Fibroblast of pulmonary artery (primary cell): Measurements from ENCODE around the gene BAG3.

Source experiments
- DNase-seq: peaks from one replicate; pipeline ENCODE4 v3.0.0-alpha.2; 2010; ENCODE audit warnings: low read depth
- H3K4me3 ChIP-seq: replicated peaks from 2 replicates; pipeline ENCODE4 v1.5.1; 2011; ENCODE audit warnings: low read depth, mild to moderate bottlenecking, control low read depth, low read length, moderate library complexity
- TF ChIP-seq, protein P1 (sequence below): IDR thresholded peaks from 2 replicates; pipeline ENCODE4 v1.5.1; 2011; ENCODE audit warnings: mild to moderate bottlenecking, control low read depth, low read length, inconsistent platforms; ENCODE audit errors: missing control alignments

BAG3 gene

DNA sequence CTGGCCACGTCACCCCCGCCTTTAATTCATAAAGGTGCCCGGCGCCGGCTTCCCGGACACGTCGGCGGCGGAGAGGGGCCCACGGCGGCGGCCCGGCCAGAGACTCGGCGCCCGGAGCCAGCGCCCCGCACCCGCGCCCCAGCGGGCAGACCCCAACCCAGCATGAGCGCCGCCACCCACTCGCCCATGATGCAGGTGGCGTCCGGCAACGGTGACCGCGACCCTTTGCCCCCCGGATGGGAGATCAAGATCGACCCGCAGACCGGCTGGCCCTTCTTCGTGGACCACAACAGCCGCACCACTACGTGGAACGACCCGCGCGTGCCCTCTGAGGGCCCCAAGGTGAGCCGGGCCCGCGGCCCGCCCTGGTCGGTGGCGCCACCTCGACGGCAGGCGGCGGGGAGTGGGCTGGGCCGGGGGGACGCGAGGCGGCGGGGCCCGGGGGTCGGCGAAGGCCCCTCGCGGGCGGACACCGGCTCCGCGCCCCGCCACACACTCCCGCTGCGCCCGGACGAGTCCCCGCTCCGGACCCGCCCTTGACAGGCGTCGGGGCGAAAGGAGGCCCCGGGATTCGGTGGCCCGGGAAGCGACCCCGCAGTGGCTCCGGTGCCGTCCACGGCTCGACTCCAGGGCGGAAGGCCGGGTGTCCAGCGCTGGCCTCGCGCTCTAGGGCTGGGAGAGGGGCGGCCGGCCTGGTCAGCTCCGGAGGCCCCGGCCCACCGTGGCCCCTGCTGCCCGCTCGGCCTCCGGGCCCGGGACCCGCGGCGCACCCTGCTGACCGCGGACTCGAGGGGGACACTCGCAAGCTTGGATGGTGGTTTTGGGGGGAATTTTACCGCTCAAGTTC is 557 bp downstream of the BAG3 start:
- TF ChIP-seq, protein P1, sequence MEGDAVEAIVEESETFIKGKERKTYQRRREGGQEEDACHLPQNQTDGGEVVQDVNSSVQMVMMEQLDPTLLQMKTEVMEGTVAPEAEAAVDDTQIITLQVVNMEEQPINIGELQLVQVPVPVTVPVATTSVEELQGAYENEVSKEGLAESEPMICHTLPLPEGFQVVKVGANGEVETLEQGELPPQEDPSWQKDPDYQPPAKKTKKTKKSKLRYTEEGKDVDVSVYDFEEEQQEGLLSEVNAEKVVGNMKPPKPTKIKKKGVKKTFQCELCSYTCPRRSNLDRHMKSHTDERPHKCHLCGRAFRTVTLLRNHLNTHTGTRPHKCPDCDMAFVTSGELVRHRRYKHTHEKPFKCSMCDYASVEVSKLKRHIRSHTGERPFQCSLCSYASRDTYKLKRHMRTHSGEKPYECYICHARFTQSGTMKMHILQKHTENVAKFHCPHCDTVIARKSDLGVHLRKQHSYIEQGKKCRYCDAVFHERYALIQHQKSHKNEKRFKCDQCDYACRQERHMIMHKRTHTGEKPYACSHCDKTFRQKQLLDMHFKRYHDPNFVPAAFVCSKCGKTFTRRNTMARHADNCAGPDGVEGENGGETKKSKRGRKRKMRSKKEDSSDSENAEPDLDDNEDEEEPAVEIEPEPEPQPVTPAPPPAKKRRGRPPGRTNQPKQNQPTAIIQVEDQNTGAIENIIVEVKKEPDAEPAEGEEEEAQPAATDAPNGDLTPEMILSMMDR: no peak
- peak overlapping the region; percentile 77 for H3K4me3 ChIP-seq
- DNase-seq: no peak

DNA sequence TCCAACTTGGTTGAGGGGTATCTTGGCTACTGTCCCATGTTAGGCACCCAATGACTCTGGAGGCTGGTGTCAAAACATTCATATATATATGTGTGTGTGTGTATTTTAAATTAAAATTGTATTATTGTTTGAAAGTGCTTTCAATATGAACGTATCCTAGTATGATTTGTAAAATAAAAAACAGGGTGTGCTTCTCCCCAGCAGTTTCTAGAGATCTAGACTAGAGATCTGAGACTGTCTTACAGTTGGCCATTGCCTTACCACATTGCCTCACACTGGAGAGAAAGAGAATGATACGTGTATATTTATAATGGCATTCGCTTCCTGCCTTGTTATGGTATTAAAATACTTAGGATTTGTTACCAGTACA is 1.2 kb downstream of the BAG3 start:
- DNase-seq: peak; percentile 73
- TF ChIP-seq, protein P1: peak; percentile 45
- H3K4me3 ChIP-seq: peak overlapping the region; percentile 77

DNA sequence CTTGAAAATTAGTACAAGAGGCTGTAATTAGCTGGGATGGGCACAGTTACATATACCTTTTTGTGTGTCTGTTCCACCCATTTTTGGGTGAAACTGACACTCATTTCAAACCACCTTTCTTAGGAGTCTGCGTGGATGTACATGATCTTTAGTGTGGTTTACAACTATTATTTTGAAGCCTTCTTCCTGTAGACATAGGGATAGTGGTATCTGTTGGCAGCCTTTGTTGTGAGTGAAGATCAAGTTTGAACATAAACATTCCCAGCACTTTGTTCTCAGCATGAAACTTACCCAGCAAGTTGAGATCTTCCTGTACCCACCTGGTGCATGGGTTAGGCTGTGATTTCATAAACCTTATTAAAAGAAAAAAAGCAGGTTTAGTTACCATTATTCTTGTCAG is 2.0 kb downstream of the BAG3 start:
- peak overlapping the region; percentile 77 for H3K4me3 ChIP-seq
- no peak for DNase-seq
- TF ChIP-seq, protein P1: no peak

DNA sequence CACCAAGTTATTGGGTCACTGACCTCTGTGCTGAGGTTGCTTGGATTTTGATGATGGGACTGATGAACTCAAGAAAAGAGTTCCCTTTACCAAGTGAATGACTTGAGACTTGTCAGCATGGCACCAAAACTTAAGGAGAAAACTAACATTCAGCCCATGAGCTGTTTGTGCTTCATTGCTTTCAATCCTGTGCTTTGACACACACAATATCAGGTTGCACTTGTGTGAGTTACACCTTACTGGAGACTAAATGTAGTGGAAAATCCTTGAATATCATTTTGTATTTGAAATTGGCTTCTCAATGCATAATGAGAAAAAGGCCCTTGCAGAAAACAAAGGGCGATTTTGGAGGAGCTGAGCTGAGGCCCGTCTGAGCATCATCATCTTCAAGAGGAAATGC is 2.7 kb downstream of the BAG3 start:
- TF ChIP-seq, protein P1: no peak
- DNase-seq: no peak
- H3K4me3 ChIP-seq: peak overlapping the region; percentile 77

DNA sequence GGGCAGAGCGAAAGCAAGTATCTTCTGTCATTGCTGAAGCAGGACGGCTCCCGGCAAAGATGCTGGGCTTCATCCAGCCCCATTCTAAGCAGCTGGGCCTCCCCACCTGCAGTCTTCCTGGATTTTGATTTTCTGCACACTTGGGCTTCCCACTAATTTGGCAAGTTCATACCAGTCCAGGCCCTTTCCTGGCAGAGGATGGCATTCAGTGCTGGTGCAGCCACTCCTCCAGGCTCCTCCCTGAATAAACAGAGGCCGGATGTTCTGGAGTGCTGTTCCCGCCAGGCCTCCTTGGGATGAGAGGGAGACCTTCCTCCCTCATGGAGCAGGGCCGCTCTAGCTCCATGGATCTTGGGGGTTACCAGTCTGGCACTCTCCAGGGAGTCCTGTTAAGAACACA is 3.4 kb downstream of the BAG3 start:
- no peak for DNase-seq
- TF ChIP-seq, protein P1: no peak
- peak overlapping the region; percentile 77 for H3K4me3 ChIP-seq

DNA sequence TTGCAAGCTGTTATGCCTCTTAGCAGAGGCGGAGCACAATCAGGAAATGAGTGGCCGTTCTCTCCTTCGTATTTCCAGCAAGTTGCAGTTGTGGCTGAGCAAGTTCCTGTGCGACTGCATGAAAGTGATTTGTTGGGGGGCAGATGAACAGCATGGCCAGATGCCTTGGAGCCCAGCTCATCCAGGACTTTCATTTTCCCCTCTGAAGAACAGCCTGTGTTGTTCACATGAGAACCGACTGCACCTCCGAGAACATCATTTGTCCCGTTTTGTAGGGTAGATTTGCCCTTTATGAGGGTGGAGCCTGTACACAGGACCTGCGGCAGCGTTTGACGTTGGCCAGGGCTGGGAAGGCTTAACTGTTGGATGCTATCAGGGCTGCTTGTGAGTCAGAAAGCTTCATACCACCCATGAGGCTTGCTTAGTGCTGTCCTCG is 4.4 kb downstream of the BAG3 start:
- DNase-seq: peak; percentile 83
- TF ChIP-seq, protein P1: no peak
- H3K4me3 ChIP-seq: peak overlapping the region; percentile 77

DNA sequence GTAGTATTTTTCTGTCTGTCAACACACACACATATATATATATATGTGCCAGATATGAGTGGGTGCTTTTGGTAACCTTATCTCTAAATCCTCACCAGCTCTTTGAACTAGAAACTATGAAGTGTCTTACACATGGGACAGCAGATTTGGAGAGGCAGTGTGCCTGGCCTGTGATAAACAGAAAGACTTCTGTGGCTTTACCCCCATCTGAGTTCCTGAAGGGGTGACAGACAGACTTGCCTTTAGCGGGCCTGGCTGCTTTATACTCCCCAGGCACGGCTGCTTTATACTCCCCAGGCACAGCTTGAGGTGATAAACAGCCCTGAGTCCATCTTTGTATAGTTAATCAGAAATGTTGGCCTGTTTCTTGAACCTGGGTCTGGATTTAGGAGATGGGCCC is 5.6 kb downstream of the BAG3 start:
- TF ChIP-seq, protein P1: no peak
- DNase-seq: no peak
- no peak overlapping the region for H3K4me3 ChIP-seq
